Measurements from ENCODE around the gene PPP1R12B.
"Not testable (repeated sequence)": the region's sequence is repeated elsewhere in the genome, so short reads cannot be mapped to it uniquely, and the experiment has no call there.

The PPP1R12B gene

GRCh38 chr1:202588503-202589189 is 240.1 kb downstream of the PPP1R12B start:
- no peak for FAIRE-seq

GRCh38 chr1:202589190-202589930 is 240.9 kb downstream of the PPP1R12B start:
- no peak for FAIRE-seq

GRCh38 chr1:202590126-202590525 is 241.6 kb downstream of the PPP1R12B start:
- no peak for FAIRE-seq

GRCh38 chr1:202590975-202591411 is 242.5 kb downstream of the PPP1R12B start:
- FAIRE-seq: no peak

GRCh38 chr1:202591515-202591914 is 243.0 kb downstream of the PPP1R12B start:
- FAIRE-seq: no peak

GRCh38 chr1:202592146-202592545 is 243.6 kb downstream of the PPP1R12B start:
- no peak for FAIRE-seq

- FAIRE-seq: no peak
Measured at GRCh38 chr1:202593845-202594244, 245.3 kb downstream of the PPP1R12B start.

- no peak for FAIRE-seq
Measured at GRCh38 chr1:202596638-202597037, 248.1 kb downstream of the PPP1R12B start.

- FAIRE-seq: no peak
Measured at GRCh38 chr1:202597090-202597761, 248.7 kb downstream of the PPP1R12B start.

- FAIRE-seq: no peak
Measured at GRCh38 chr1:202599669-202600431, 251.4 kb downstream of the PPP1R12B start.

- no peak for FAIRE-seq
Measured at GRCh38 chr1:202600432-202601041, 252.0 kb downstream of the PPP1R12B start.

GRCh38 chr1:202603435-202603834 is 254.9 kb downstream of the PPP1R12B start:
- FAIRE-seq: no peak

- no peak for FAIRE-seq
Measured at GRCh38 chr1:202605515-202605914, 257.0 kb downstream of the PPP1R12B start.

- not testable (repeated sequence) for FAIRE-seq
Measured at GRCh38 chr1:202612036-202612435, 263.5 kb downstream of the PPP1R12B start.

- FAIRE-seq: no peak
Measured at GRCh38 chr1:202613571-202613970, 265.1 kb downstream of the PPP1R12B start.

- FAIRE-seq: not testable (repeated sequence)
Measured at GRCh38 chr1:202614363-202615207, 266.1 kb downstream of the PPP1R12B start.

- FAIRE-seq: not testable (repeated sequence)
Measured at GRCh38 chr1:202615208-202615500, 266.7 kb downstream of the PPP1R12B start.

GRCh38 chr1:202615501-202616354 is 267.2 kb downstream of the PPP1R12B start:
- no peak for FAIRE-seq

- no peak for FAIRE-seq
Measured at GRCh38 chr1:202616355-202616915, 267.9 kb downstream of the PPP1R12B start.

- FAIRE-seq: not testable (repeated sequence)
Measured at GRCh38 chr1:202619012-202619411, 270.5 kb downstream of the PPP1R12B start.

Data from A204.1 (cell line).